ENCODE results near the gene RAPGEF2.

The RAPGEF2 gene

GRCh38 chr4:159386620-159387019 lies 283.7 kb downstream of the RAPGEF2 start:
- no CpG with 5 or more reads among the region's 1 CpG for WGBS (ENCODE audit: insufficient coverage, insufficient read length)
- peaks cover 11% of the 10 kb centered on the region for H3K27me3 ChIP-seq (ENCODE audit: control insufficient read depth, insufficient read depth, low read length)
- DNase-seq (ENCODE audit: low read depth, low spot score) = no peak
- no peaks in the 10 kb centered on the region for H3K9me3 ChIP-seq (ENCODE audit: control insufficient read depth, insufficient read depth, low read length)
- H3K4me1 ChIP-seq (ENCODE audit: control insufficient read depth, insufficient read depth, low read length) = peaks cover 2% of the 10 kb centered on the region; the same call in 1 of the 2 replicates
- H3K27ac ChIP-seq (ENCODE audit: low read length) = no peak overlapping the region
- H3K36me3 ChIP-seq (ENCODE audit: control insufficient read depth, insufficient read depth, low read length) = no peaks in the 10 kb centered on the region
- H3K4me3 ChIP-seq (ENCODE audit: low read length) = no peak overlapping the region

DNA sequence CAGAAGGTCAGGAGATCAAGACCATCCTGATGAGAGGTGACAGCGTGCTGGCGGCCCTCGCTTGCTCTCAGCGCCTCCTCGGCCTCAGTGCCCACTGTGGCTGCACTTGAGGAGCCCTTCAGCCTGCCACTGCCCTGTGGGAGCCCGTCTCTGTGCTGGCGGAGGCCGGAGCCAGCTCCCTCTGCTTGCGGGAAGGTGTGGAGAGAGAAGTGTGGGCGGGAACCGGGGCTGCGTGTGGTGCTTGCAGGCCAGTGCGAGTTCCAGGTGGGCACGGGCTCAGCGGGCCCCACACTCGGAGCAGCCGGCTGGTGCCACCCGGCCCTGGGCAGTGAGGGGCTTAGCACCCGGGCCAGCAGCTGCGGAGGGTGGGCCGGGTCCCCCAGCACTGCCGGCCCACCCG lies 286.9 kb downstream of the RAPGEF2 start:
- Histone ChIP-seq H3K36me3 (ENCODE audit: control insufficient read depth, insufficient read depth, low read length) (no peaks in the 10 kb centered on the region), H3K9me3 (ENCODE audit: control insufficient read depth, insufficient read depth, low read length) (no peaks in the 10 kb centered on the region), H3K27me3 (ENCODE audit: control insufficient read depth, insufficient read depth, low read length) (peaks cover 5% of the 10 kb centered on the region; the same call in 1 of the 2 replicates), H3K4me1 (ENCODE audit: control insufficient read depth, insufficient read depth, low read length) (no peaks in the 10 kb centered on the region), H3K4me3 (ENCODE audit: low read length) (no peak overlapping the region), H3K27ac (ENCODE audit: low read length) (no peak overlapping the region)
- DNase-seq (ENCODE audit: low read depth, low spot score) = no peak
- WGBS (ENCODE audit: insufficient coverage, insufficient read length) = no CpG with 5 or more reads among the region's 23 CpGs

DNA sequence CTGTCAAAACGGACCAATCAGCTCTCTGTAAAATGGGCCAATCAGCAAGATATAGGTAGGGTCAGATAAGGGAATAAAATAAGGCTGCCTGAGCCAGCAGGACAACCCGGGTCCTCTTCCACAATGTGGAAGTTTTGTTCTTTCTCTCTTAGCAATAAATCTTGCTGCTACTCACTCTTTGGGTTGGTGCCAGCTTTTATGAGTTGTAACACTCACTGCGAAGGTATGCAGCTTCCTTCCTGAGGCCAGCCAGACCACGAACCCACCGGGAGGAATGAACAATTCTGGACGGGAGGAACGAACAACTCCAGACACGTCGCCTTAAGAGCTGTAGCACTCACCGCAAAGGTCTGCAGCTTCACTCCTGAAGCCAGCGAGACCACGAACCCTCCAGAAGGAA lies 287.8 kb downstream of the RAPGEF2 start:
- Histone ChIP-seq H3K4me3 (ENCODE audit: low read length) (no peak overlapping the region), H3K9me3 (ENCODE audit: control insufficient read depth, insufficient read depth, low read length) (no peaks in the 10 kb centered on the region), H3K27ac (ENCODE audit: low read length) (no peak overlapping the region), H3K4me1 (ENCODE audit: control insufficient read depth, insufficient read depth, low read length) (no peaks in the 10 kb centered on the region), H3K36me3 (ENCODE audit: control insufficient read depth, insufficient read depth, low read length) (no peaks in the 10 kb centered on the region), H3K27me3 (ENCODE audit: control insufficient read depth, insufficient read depth, low read length) (peaks cover 2% of the 10 kb centered on the region; the same call in 1 of the 2 replicates)
- no CpG with 5 or more reads among the region's 12 CpGs for WGBS (ENCODE audit: insufficient coverage, insufficient read length)
- no peak for DNase-seq (ENCODE audit: low read depth, low spot score)

- no CpG with 5 or more reads among the region's 2 CpGs for WGBS (ENCODE audit: insufficient coverage, insufficient read length)
- DNase-seq (ENCODE audit: low read depth, low spot score) = no peak
These were observed 292.8 kb downstream of the RAPGEF2 start for GRCh38 chr4:159395693-159396092.

DNA sequence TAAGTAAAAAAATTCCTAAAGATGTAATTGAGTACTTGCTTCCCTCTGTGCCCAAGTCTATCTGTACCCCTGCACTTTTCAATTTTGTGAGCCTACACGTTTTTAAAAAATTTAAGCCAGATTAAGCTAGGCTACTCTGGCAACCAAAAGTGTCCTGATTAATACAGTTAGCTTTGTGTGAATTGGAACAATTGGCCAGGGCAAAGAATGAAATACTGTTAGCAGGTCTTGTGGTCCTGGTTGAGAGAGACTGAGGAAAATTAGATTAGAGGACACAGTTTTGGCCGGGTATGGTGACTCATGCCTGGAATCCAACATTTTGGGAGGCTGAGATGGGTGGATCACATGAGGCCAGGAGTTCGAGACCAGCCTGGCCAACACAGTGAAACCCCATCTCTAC lies 293.3 kb downstream of the RAPGEF2 start:
- no CpG with 5 or more reads among the region's 3 CpGs for WGBS (ENCODE audit: insufficient coverage, insufficient read length)
- no peak for DNase-seq (ENCODE audit: low read depth, low spot score)
- Histone ChIP-seq H3K4me1 (ENCODE audit: control insufficient read depth, insufficient read depth, low read length) (0 out of 2 replicates have a peak, but pooled peaks cover 1% of the 10 kb centered on the region), H3K36me3 (ENCODE audit: control insufficient read depth, insufficient read depth, low read length) (no peaks in the 10 kb centered on the region), H3K27ac (ENCODE audit: low read length) (no peak overlapping the region), H3K4me3 (ENCODE audit: low read length) (no peak overlapping the region), H3K27me3 (ENCODE audit: control insufficient read depth, insufficient read depth, low read length) (no peaks in the 10 kb centered on the region), H3K9me3 (ENCODE audit: control insufficient read depth, insufficient read depth, low read length) (no peaks in the 10 kb centered on the region)

More at GRCh38 chr4:159395693-159396092, 292.8 kb downstream of the RAPGEF2 start:
- Histone ChIP-seq H3K36me3 (ENCODE audit: control insufficient read depth, insufficient read depth, low read length) (no peaks in the 10 kb centered on the region), H3K9me3 (ENCODE audit: control insufficient read depth, insufficient read depth, low read length) (no peaks in the 10 kb centered on the region), H3K4me1 (ENCODE audit: control insufficient read depth, insufficient read depth, low read length) (no peaks in the 10 kb centered on the region), H3K27ac (ENCODE audit: low read length) (no peak overlapping the region), H3K27me3 (ENCODE audit: control insufficient read depth, insufficient read depth, low read length) (no peaks in the 10 kb centered on the region), H3K4me3 (ENCODE audit: low read length) (no peak overlapping the region)

GRCh38 chr4:159398236-159398638 lies 295.4 kb downstream of the RAPGEF2 start:
- no CpG with 5 or more reads among the region's 7 CpGs for WGBS (ENCODE audit: insufficient coverage, insufficient read length)

DNA sequence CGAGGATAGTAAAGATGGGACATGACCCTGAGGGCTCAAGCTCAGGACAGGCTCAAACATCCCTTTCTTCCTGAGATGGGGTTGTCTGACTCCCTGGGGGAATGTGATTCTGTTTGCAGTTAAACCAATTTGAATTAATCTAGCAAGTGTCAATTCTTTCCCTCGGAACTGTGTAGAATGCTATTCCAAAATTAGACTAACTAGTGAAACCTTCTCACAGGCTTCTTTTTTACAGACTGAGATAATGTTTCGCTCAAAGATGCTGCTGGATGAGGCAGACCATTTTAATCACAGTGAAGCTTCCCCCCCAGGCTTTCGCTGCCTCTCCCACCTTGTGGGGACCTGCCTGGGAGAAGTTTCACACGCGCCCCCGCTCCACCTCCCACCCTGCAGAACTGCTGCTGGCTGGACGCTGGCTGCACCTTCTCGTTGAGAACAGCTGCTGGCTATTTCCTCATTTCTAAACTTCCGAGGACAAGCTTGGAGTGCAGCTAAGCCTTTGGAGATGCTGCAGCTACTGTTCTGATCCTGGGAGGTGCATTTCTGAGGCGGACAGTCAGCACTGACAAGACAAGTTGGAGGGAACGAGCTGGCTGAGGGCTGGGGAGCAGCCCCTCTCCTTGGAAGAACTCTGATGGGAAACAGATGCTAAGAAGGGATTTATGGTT lies 297.8 kb downstream of the RAPGEF2 start:
- Histone ChIP-seq H3K4me1 (ENCODE audit: control insufficient read depth, insufficient read depth, low read length) (0 out of 2 replicates have a peak, but pooled peaks cover 1% of the 10 kb centered on the region), H3K36me3 (ENCODE audit: control insufficient read depth, insufficient read depth, low read length) (no peaks in the 10 kb centered on the region), H3K4me3 (ENCODE audit: low read length) (no peak overlapping the region), H3K9me3 (ENCODE audit: control insufficient read depth, insufficient read depth, low read length) (no peaks in the 10 kb centered on the region), H3K27ac (ENCODE audit: low read length) (no peak overlapping the region), H3K27me3 (ENCODE audit: control insufficient read depth, insufficient read depth, low read length) (no peaks in the 10 kb centered on the region)
- no peak for DNase-seq (ENCODE audit: low read depth, low spot score)
- no CpG with 5 or more reads among the region's 12 CpGs for WGBS (ENCODE audit: insufficient coverage, insufficient read length)

More at GRCh38 chr4:159398236-159398638, 295.4 kb downstream of the RAPGEF2 start:
- Histone ChIP-seq H3K27me3 (ENCODE audit: control insufficient read depth, insufficient read depth, low read length) (no peaks in the 10 kb centered on the region), H3K36me3 (ENCODE audit: control insufficient read depth, insufficient read depth, low read length) (no peaks in the 10 kb centered on the region), H3K9me3 (ENCODE audit: control insufficient read depth, insufficient read depth, low read length) (no peaks in the 10 kb centered on the region), H3K4me1 (ENCODE audit: control insufficient read depth, insufficient read depth, low read length) (0 out of 2 replicates have a peak, but pooled peaks cover 1% of the 10 kb centered on the region), H3K4me3 (ENCODE audit: low read length) (no peak overlapping the region), H3K27ac (ENCODE audit: low read length) (no peak overlapping the region)
- no peak for DNase-seq (ENCODE audit: low read depth, low spot score)

- H3K4me3 ChIP-seq (ENCODE audit: low read length) = no peak overlapping the region
- H3K9me3 ChIP-seq (ENCODE audit: control insufficient read depth, insufficient read depth, low read length) = no peaks in the 10 kb centered on the region
- no peak overlapping the region for H3K27ac ChIP-seq (ENCODE audit: low read length)
- no peaks in the 10 kb centered on the region for H3K36me3 ChIP-seq (ENCODE audit: control insufficient read depth, insufficient read depth, low read length)
- H3K27me3 ChIP-seq (ENCODE audit: control insufficient read depth, insufficient read depth, low read length) = 0 out of 2 replicates have a peak, but pooled peaks cover 1% of the 10 kb centered on the region
- H3K4me1 ChIP-seq (ENCODE audit: control insufficient read depth, insufficient read depth, low read length) = 0 out of 2 replicates have a peak, but pooled peaks cover 1% of the 10 kb centered on the region
- WGBS (ENCODE audit: insufficient coverage, insufficient read length) = no CpG with 5 or more reads among the region's 4 CpGs
- no peak for DNase-seq (ENCODE audit: low read depth, low spot score)
These were observed 298.4 kb downstream of the RAPGEF2 start for GRCh38 chr4:159401226-159401712.

- no CpG with 5 or more reads among the region's 6 CpGs for WGBS (ENCODE audit: insufficient coverage, insufficient read length)
- H3K27ac ChIP-seq (ENCODE audit: low read length) = no peak overlapping the region
- H3K9me3 ChIP-seq (ENCODE audit: control insufficient read depth, insufficient read depth, low read length) = no peaks in the 10 kb centered on the region
- 0 out of 2 replicates have a peak, but pooled peaks cover 1% of the 10 kb centered on the region for H3K27me3 ChIP-seq (ENCODE audit: control insufficient read depth, insufficient read depth, low read length)
- no peak overlapping the region for H3K4me3 ChIP-seq (ENCODE audit: low read length)
- DNase-seq (ENCODE audit: low read depth, low spot score) = no peak
- no peaks in the 10 kb centered on the region for H3K36me3 ChIP-seq (ENCODE audit: control insufficient read depth, insufficient read depth, low read length)
- 0 out of 2 replicates have a peak, but pooled peaks cover 1% of the 10 kb centered on the region for H3K4me1 ChIP-seq (ENCODE audit: control insufficient read depth, insufficient read depth, low read length)
These were observed 299.0 kb downstream of the RAPGEF2 start for GRCh38 chr4:159401791-159402380.

Data from iPS DF 6.9 (cell line).